ENCODE data around the gene CHAF1A. TPM values are rescaled to one million over a fixed set of nuclear protein-coding genes. Genes with fewer than 3 reads are reported as not detected.

The CHAF1A gene
- total RNA-seq, 4 donors from 2014 or later, result 2.4 to 11.9 (median 7.4) TPM

- no peak for ATAC-seq
- Histone ChIP-seq H3K4me3 (no peak overlapping the region), H3K36me3 (peaks cover 0 to 16% of the 10 kb centered on the region in 2 donors), H3K9me3 (no peaks in the 10 kb centered on the region), H3K4me1 (peaks cover 0 to 23% (median 9%) of the 10 kb centered on the region in 3 donors), H3K27ac (no peak overlapping the region), H3K27me3 (no peaks in the 10 kb centered on the region)
- WGBS, 2 donors (ENCODE audit: low coverage in 1 of 2), result 71 to 80% methylated on average over 2 to 8 of the region's 8 CpGs
- TF ChIP-seq CTCF (IDR thresholded peaks at IDR 0.05), result no peak
- TF ChIP-seq POLR2AphosphoS5 (IDR thresholded peaks at IDR 0.05), result no peak
- TF ChIP-seq EP300 (IDR thresholded peaks at IDR 0.05), result no peak
- TF ChIP-seq POLR2A (IDR thresholded peaks at IDR 0.05), result no peak
These were observed 3.5 kb downstream of the CHAF1A start for GRCh38 chr19:4405977-4406376.

GRCh38 chr19:4406626-4407025 is 4.2 kb downstream of the CHAF1A start:
- Histone ChIP-seq H3K36me3 (peaks cover 0 to 16% of the 10 kb centered on the region in 2 donors), H3K4me3 (no peak overlapping the region), H3K9me3 (no peaks in the 10 kb centered on the region), H3K27me3 (no peaks in the 10 kb centered on the region), H3K27ac (no peak overlapping the region), H3K4me1 (peaks cover 0 to 16% (median 8%) of the 10 kb centered on the region in 3 donors)
- TF ChIP-seq EP300 (IDR thresholded peaks at IDR 0.05), result no peak
- no peak for TF ChIP-seq CTCF (IDR thresholded peaks at IDR 0.05)
- TF ChIP-seq POLR2A (IDR thresholded peaks at IDR 0.05), result no peak
- TF ChIP-seq POLR2AphosphoS5 (IDR thresholded peaks at IDR 0.05), result no peak
- ATAC-seq, result no peak
- 92 to 93% methylated on average over 2 to 3 of the region's 7 CpGs for WGBS, 2 donors (ENCODE audit: low coverage in 1 of 2)

GRCh38 chr19:4409123-4409933 is 6.9 kb downstream of the CHAF1A start:
- no peaks in the 10 kb centered on the region for H3K27me3 ChIP-seq
- no peak for ATAC-seq
- peaks cover 0 to 32% of the 10 kb centered on the region in 2 donors for H3K36me3 ChIP-seq
- H3K4me1 ChIP-seq, result peaks cover 0 to under 1% (median 0%) of the 10 kb centered on the region in 3 donors
- H3K9me3 ChIP-seq, result no peaks in the 10 kb centered on the region
- H3K27ac ChIP-seq, result no peak overlapping the region
- TF ChIP-seq POLR2AphosphoS5 (IDR thresholded peaks at IDR 0.05) (no peak), EP300 (IDR thresholded peaks at IDR 0.05) (no peak), CTCF (IDR thresholded peaks at IDR 0.05) (no peak), POLR2A (IDR thresholded peaks at IDR 0.05) (no peak)
- 91 to 97% methylated on average over 11 to 19 of the region's 23 CpGs for WGBS, 2 donors (ENCODE audit: low coverage in 1 of 2)
- no peak overlapping the region for H3K4me3 ChIP-seq

GRCh38 chr19:4413588-4413987 is 11.1 kb downstream of the CHAF1A start:
- no peak overlapping the region for H3K4me3 ChIP-seq
- no peak for ATAC-seq
- WGBS, 2 donors (ENCODE audit: low coverage in 1 of 2), result 89 to 91% methylated on average over 3 of the region's 3 CpGs
- H3K36me3 ChIP-seq, result peaks cover 0 to 32% of the 10 kb centered on the region in 2 donors
- no peak overlapping the region for H3K27ac ChIP-seq
- peaks cover 0 to 19% (median 4%) of the 10 kb centered on the region in 3 donors for H3K4me1 ChIP-seq
- H3K9me3 ChIP-seq, result no peaks in the 10 kb centered on the region
- H3K27me3 ChIP-seq, result no peaks in the 10 kb centered on the region
- TF ChIP-seq CTCF (IDR thresholded peaks at IDR 0.05), result no peak
- no peak for TF ChIP-seq POLR2AphosphoS5 (IDR thresholded peaks at IDR 0.05)
- no peak for TF ChIP-seq EP300 (IDR thresholded peaks at IDR 0.05)
- no peak for TF ChIP-seq POLR2A (IDR thresholded peaks at IDR 0.05)

Measured in gastroesophageal sphincter (tissue), 4 donors.